RKO (cell line): ENCODE measurements around the gene MAN1A1.

Source experiments
- DNase-seq: peaks from one replicate; pipeline ENCODE4 v3.0.0-alpha.2; 2016; ENCODE audit warnings: low spot score

The MAN1A1 gene

DNA sequence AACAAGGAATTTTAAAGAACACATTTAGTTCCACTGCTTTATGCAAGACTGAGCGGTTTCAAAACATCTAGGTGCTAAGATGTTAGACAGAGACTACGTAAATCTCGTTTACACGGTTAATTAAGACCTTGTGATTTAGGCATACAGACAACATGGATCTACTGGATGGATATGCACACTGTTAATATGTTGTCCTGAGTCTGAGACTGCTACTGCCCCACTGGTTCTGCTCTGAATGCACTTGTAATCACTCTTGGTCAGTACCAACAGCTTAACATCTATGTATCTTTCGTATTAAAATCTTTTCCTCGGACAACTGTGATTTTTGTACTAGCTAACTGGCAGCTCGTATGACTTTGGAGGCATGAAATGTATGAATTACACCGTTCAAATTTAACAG lies 3.1 kb downstream of the MAN1A1 start:
- DNase-seq = no peak

- no peak for DNase-seq
Measured at GRCh38 chr6:119345114-119345513, 4.4 kb downstream of the MAN1A1 start.

DNA sequence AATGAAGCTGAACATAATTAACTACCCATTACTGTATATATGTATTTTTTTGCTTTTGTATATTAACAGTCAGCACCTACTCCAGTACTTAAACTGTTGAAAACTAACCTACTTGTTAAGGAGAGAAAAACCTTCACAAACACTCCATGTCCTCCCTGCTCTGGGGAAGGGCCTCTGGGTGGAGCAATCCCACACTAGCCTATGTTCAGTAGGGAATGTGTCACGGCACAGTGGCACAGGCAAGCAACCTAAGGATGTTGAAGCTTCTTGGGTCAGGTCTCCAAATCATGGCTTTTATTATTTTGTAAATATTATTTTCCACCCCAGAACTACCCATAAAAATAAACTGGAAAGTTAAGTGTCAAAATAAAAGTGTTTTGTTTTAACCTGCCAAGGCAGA lies 5.3 kb downstream of the MAN1A1 start:
- DNase-seq = no peak

GRCh38 chr6:119343573-119344146 lies 5.9 kb downstream of the MAN1A1 start:
- no peak for DNase-seq

GRCh38 chr6:119343167-119343566 lies 6.4 kb downstream of the MAN1A1 start:
- DNase-seq = no peak

- DNase-seq = no peak
Measured at GRCh38 chr6:119342430-119342829, 7.1 kb downstream of the MAN1A1 start.

GRCh38 chr6:119340796-119341487 lies 8.6 kb downstream of the MAN1A1 start:
- no peak for DNase-seq

- DNase-seq = no peak
Measured at GRCh38 chr6:119339941-119340456, 9.6 kb downstream of the MAN1A1 start.

DNA sequence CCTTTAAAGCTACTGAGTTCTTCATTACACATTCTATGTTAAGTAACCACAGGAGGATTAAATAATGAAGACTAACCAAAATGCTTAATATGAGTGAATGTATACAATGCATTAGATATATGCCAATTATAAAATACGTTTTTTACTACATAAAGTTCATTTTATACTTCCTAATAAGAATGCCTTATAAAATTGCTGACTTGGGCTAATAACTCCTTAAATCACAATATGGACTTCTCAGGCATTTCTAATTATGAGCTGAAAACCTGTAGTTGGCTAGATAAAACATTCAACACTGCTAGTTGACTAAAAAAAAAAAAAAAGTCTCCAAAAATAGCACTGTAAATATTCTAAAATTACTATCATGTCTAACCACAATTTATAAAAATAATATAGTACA lies 11.8 kb downstream of the MAN1A1 start:
- DNase-seq = no peak

- no peak for DNase-seq
Measured at GRCh38 chr6:119337252-119337651, 12.3 kb downstream of the MAN1A1 start.

- DNase-seq = no peak
Measured at GRCh38 chr6:119334535-119335264, 14.9 kb downstream of the MAN1A1 start.

DNA sequence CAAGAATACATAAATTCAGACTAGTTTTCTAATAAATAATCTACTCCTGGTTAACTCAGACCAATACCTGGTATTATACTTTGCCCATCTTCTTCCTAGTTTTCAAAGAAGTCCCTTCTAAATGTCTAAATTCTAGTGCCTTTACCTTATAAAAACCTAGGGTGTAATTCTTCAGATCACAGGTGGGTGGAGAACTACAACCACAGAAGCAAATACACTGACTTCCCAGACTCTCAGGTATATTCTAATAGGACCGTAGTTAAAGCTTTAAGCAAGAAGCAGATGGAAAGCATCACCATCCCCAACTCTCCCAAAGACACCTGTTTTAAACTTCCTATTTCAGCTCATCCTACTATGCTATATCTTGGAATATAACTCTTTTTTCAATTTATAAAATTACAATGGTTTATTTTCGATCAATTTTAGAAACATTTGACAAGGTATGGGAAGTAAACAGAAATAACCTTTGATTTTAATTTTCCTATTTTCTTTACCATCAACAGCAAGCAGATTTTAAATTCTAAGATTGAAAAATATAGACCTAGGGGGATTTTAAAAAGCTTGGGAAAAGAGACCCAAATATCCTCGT lies 15.8 kb downstream of the MAN1A1 start:
- peak; percentile 21 for DNase-seq

DNA sequence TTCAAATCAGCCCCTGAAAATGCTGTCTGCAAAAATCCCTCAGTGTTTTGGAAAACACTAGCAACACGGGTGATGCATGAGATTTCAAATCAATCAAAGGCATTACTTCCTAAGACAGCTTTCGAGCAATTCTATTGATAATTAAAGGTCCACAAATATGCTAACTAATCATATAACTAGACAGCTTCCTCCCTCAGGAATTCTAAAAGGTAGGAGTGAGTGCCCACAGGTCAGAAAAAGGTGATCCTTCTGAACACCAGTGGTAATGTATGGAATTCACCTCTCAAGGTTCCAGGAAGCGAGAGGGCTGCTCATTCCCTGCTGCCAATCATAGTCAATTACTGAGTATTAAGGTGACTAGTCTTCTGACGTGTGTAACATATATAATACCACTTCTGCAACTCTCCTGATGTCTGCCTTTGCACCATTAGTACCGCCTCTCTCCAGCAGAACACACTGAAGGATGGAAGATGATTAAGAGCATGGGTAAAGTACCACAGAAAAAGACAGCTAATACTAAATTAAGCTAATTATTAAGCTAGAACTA lies 16.4 kb downstream of the MAN1A1 start:
- DNase-seq = no peak

GRCh38 chr6:119331663-119332286 lies 17.8 kb downstream of the MAN1A1 start:
- DNase-seq = no peak

GRCh38 chr6:119330520-119331113 lies 18.9 kb downstream of the MAN1A1 start:
- DNase-seq = no peak

DNA sequence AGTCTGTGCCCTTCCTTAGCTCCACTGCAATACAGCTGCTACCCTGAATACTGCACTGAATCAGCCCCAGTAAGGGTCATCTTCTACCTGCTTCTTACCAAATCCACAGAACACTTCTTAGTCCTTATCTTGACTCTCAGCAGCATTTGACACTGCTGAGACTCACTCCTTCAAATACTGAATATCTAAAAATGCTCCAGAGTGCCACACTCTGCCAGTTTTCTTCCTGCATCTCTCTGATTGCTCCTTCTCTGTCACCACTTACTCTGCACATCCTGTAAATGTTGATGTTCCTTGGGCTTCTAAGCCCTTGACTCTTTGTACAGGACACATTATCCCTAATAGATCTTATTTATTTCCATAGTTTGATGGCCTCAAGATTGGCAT lies 19.8 kb downstream of the MAN1A1 start:
- DNase-seq = no peak

DNA sequence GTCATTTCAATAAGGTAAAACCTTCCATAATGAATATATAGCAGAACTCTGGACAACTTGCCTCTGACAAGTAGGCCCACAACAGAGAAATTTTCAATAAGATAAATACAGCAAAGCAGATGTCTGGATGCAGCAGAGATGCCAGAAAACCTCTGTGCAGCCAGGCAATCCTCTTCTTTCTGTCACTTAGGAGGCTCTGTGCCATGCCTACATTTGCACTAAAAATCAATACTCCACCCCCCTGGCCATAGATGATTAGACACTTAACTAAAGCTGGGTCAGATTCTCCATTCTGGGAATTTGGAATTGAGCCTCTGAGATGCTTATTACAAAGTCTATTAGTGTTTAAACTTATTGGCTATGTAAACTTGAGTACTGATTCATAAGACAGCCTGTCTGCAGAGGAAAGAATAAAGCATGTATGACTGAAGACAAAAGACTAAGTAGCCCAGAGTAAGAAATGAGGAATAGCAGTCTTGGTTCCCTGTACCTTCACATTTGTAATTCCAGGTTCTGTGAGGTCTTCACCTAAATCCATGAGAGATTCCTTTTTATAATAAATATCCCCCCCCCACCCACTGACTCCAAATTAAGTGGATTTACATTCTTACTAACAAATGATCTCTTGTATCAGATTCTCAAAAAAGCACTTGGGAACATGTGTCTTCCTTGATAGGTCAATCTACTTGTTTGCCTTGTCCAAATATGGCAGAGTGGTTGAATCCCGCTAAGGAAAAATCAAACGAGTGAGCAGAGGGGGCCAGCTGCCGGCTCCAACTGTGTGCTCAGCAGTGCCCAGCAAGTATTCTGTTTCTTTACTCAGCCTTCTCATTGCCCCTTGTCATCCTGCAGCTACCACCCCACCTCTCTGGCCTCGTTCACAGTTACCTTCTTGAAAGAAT lies 20.4 kb downstream of the MAN1A1 start:
- no peak for DNase-seq

DNA sequence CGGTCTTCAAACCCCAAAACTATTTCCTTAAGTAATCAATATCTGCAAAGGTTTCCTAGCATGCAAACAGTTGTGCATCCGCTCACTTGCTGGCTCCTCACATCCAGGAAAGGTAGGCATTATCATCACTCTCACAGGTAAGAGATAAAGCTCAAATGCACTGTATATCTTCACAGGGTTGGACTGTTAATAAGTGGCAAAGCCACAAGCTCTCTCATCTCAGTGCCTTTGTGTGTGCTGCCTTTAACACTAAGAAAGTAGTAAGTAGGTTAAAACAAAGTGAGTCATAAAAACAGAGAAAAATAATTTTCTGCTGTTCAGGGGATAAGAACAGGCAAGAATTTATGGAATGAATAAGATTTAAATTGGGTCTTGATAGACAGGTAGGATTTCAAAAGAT lies 21.3 kb downstream of the MAN1A1 start:
- no peak for DNase-seq

- DNase-seq = no peak
Measured at GRCh38 chr6:119327810-119328209, 21.8 kb downstream of the MAN1A1 start.

GRCh38 chr6:119326291-119327005 lies 23.1 kb downstream of the MAN1A1 start:
- DNase-seq = no peak
